HT1080 (cell line): Measurements from ENCODE around the gene AMZ1. TPM values are rescaled to one million over a fixed set of nuclear protein-coding genes. Genes with fewer than 3 reads are reported as not detected.

Experiments used
- total RNA-seq: library from RNA; depleted of rRNA; stranded (reverse); fragments of >200 nt; shearing (Covaris generic); gene quantifications from 2 replicates; pipeline ENCODE4 v1.2.3, GENCODE V29; 2014; rRNA removed

The AMZ1 gene
- total RNA-seq, 1 experiment from 2014 or later, result not detected

Other genes with a start within 250 kb of the AMZ1 start
- gene GRIFIN, start 211.8 kb upstream of the AMZ1 start, total RNA-seq, result not detected in 2 replicates
- gene LFNG, start 168.4 kb upstream of the AMZ1 start, total RNA-seq, result 8.0 and 8.3 TPM in 2 replicates
- gene BRAT1, start 132.7 kb upstream of the AMZ1 start, total RNA-seq, result 51.9 and 56.2 TPM in 2 replicates
- 4.7 and 5.2 TPM in 2 replicates for gene IQCE, start 129.2 kb upstream of the AMZ1 start, total RNA-seq
- 16.6 and 24.8 TPM in 2 replicates for gene TTYH3, start 56.2 kb upstream of the AMZ1 start, total RNA-seq
- 10.1 and 25.1 TPM in 2 replicates for gene GNA12, start 156.1 kb downstream of the AMZ1 start, total RNA-seq